HG03342 (cell line): Measurements from ENCODE around the gene PRSS1.
"Not testable (repeated sequence)": the region's sequence is repeated elsewhere in the genome, so short reads cannot be mapped to it uniquely, and the experiment has no call there.

Experiments used
- ATAC-seq: cut with Tn5 transposase; IDR thresholded peaks from one replicate; pipeline ENCODE4 v1.9.1; 2021; ENCODE audit warnings: mild to moderate bottlenecking, moderate library complexity; ENCODE audit not compliant: unreplicated experiment

Gene PRSS1

GRCh38 chr7:142749218-142749993 lies at the start of gene PRSS1:
Gene PRSS1, plus strand, starts transcription at chr7:142749472. Its CDS starts 13 bp downstream, at chr7:142749485.
- ATAC-seq = no peak

GRCh38 chr7:142700935-142701334 lies 48.3 kb upstream of the PRSS1 start:
- not testable (repeated sequence) for ATAC-seq

GRCh38 chr7:142703655-142704305 lies 45.5 kb upstream of the PRSS1 start:
- ATAC-seq = no peak

- ATAC-seq = not testable (repeated sequence)
Measured at GRCh38 chr7:142708726-142709125, 40.5 kb upstream of the PRSS1 start.

GRCh38 chr7:142709921-142710320 lies 39.4 kb upstream of the PRSS1 start:
- ATAC-seq = no peak

GRCh38 chr7:142711196-142711595 lies 38.1 kb upstream of the PRSS1 start:
- no peak for ATAC-seq

GRCh38 chr7:142711746-142712616 lies 37.3 kb upstream of the PRSS1 start:
- no peak for ATAC-seq

- no peak for ATAC-seq
Measured at GRCh38 chr7:142712617-142712957, 36.7 kb upstream of the PRSS1 start.

GRCh38 chr7:142714375-142714774 lies 34.9 kb upstream of the PRSS1 start:
- no peak for ATAC-seq

- no peak for ATAC-seq
Measured at GRCh38 chr7:142716596-142716995, 32.7 kb upstream of the PRSS1 start.

- no peak for ATAC-seq
Measured at GRCh38 chr7:142717453-142717852, 31.8 kb upstream of the PRSS1 start.

GRCh38 chr7:142718313-142718712 lies 31.0 kb upstream of the PRSS1 start:
- no peak for ATAC-seq

GRCh38 chr7:142720172-142720773 lies 29.0 kb upstream of the PRSS1 start:
- ATAC-seq = no peak

- ATAC-seq = no peak
Measured at GRCh38 chr7:142720986-142721385, 28.3 kb upstream of the PRSS1 start.

GRCh38 chr7:142722248-142722794 lies 27.0 kb upstream of the PRSS1 start:
- ATAC-seq = no peak

GRCh38 chr7:142733271-142733670 lies 16.0 kb upstream of the PRSS1 start:
- ATAC-seq = peak; percentile 76

- ATAC-seq = peak; percentile 98
Measured at GRCh38 chr7:142739923-142740492, 9.3 kb upstream of the PRSS1 start.

- ATAC-seq = no peak
Measured at GRCh38 chr7:142740786-142741185, 8.5 kb upstream of the PRSS1 start.

- ATAC-seq = not testable (repeated sequence)
Measured at GRCh38 chr7:142741932-142742331, 7.3 kb upstream of the PRSS1 start.

- ATAC-seq = no peak
Measured at GRCh38 chr7:142745091-142745635, 4.1 kb upstream of the PRSS1 start.
